ENCODE measurements around the gene HOOK1.
A peak's percentile ranks its signal among the peaks of the same experiment; 100 is the strongest.

DNA sequence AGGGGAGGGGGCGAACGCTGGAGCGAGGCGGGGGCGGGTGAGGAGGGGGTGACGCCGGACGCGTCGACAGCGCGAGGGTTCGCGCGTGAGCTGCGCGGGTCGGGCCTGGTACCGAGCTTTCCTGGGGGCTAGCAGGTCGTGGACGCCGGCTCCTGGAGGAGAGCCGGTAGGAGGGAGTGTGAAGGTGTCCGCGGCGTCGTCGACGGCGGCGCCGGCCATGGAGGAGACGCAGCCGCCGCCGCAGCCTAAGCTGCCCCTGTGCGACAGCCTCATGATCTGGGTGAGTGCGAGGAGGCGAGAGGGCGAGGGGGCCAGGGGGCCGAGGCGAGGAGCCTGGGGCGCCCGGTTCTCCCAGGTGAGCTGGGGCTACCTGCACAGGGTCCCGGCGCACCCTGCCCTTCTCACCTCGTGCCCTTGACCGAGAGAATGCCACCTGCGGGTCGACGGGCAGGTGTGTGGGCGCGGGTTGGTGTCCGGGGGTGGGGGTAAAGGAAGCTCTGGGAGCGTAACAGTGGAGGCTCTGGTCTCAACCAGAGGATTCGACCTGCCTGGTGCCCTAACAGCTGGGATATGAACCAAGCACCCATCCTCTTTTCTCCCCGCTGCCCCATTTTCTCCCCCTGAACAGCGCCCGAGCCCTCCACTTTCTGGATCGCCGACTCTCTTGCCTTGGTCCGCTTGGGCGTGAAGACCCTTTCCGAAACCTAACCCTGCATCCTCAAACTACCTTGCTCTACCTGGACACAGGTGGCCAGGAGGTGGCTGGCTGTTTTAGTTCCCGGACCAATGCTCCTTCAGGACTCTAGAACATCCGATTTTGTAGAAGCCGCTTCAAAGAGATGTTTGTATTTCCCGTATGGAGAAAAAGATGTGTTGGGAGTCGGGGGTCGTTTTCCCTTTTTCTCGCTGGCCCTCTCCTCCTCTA is at the start of gene HOOK1:
- TF ChIP-seq CTCF (CRISPR knock-in tag; IDR thresholded peaks at IDR 0.05) (no peak), ZNF317 (CRISPR knock-in tag; IDR thresholded peaks at IDR 0.05) (peak; percentile 40; the same call in 1 of the 2 replicates), ZNF549 (CRISPR knock-in tag; IDR thresholded peaks at IDR 0.05) (no peak), POLR2AphosphoS5 (IDR thresholded peaks at IDR 0.05; ENCODE audit: low read depth, low read length) (no peak; the same call in 1 of the 2 replicates), MBNL3 (CRISPR knock-in tag; conservative IDR thresholded peaks at IDR 0.05) (no peak), KAT8 (CRISPR knock-in tag; IDR thresholded peaks at IDR 0.05) (no peak)
- TF ChIP-seq, protein P1, sequence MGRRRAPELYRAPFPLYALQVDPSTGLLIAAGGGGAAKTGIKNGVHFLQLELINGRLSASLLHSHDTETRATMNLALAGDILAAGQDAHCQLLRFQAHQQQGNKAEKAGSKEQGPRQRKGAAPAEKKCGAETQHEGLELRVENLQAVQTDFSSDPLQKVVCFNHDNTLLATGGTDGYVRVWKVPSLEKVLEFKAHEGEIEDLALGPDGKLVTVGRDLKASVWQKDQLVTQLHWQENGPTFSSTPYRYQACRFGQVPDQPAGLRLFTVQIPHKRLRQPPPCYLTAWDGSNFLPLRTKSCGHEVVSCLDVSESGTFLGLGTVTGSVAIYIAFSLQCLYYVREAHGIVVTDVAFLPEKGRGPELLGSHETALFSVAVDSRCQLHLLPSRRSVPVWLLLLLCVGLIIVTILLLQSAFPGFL (CRISPR knock-in tag; IDR thresholded peaks at IDR 0.05), result no peak

Measured in HepG2 (cell line).